ENCODE measurements around the gene CNTNAP4. TPM values are rescaled to one million over a fixed set of nuclear protein-coding genes. Genes with fewer than 3 reads are reported as not detected.

The CNTNAP4 gene
- total RNA-seq, 1 experiment from 2014 or later = not detected

DNA sequence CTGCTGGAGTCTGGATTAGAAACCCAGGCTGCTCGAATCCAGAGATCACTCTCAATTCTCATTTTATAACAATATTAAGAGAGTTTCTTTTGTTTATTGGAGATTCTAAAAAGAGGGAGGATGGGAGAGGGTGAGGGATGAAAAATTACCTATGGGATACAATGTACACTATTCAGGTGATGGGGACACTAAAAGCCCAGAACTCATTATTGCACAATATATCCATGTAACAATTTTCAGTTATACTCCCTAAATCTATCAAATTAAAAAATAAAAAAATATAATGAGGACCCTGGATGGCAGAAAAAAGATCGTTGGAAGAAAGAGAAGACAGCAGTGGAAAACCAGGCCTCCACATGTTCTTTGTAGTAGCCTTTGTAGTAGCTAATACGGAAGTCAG is 100.8 kb downstream of the CNTNAP4 start:
- no peak overlapping the region for H2AK5ac ChIP-seq (ENCODE audit: insufficient read length, low read length)
- H2AFZ ChIP-seq (ENCODE audit: low read length) = no peak overlapping the region
- H3K9me3 Mint-ChIP-seq = peaks cover 0 to 3% of the 10 kb centered on the region in 2 experiments; a peak in 1 of 5 replicates
- H3K9me3 ChIP-seq (ENCODE audit: control insufficient read depth, low read depth, low read length) = no peaks in the 10 kb centered on the region
- no peak overlapping the region for H3K4me2 ChIP-seq (ENCODE audit: insufficient read depth, insufficient read length, low read length)
- no peak overlapping the region for H3K27ac ChIP-seq (ENCODE audit: insufficient read length, low read depth, low read length)
- no peaks in the 10 kb centered on the region; the same call in 1 of the 2 replicates for H3K4me1 ChIP-seq (ENCODE audit: insufficient read depth, low read length)
- no peak overlapping the region for H3K4me3 Mint-ChIP-seq
- H2BK20ac ChIP-seq (ENCODE audit: low read depth, low read length, poor library complexity, severe bottlenecking) = no peak overlapping the region
- no peaks in the 10 kb centered on the region for H3K36me3 Mint-ChIP-seq (ENCODE audit: insufficient read depth in 1 of 3, low read depth in 3 of 3)
- H3K27me3 Mint-ChIP-seq (ENCODE audit: low read depth) = no peaks in the 10 kb centered on the region; the same call in none of the 2 replicates
- no peaks in the 10 kb centered on the region for H3K23me2 ChIP-seq (ENCODE audit: insufficient read length, low read depth, low read length, poor library complexity, severe bottlenecking)
- H3K27ac Mint-ChIP-seq = no peak overlapping the region
- H3K18ac ChIP-seq (ENCODE audit: insufficient read length, low read depth, low read length) = no peak overlapping the region
- H2BK120ac ChIP-seq (ENCODE audit: low read depth, low read length, poor library complexity, severe bottlenecking) = no peak overlapping the region
- H3K79me2 ChIP-seq (ENCODE audit: insufficient read depth, low read length) = no peaks in the 10 kb centered on the region
- no peak overlapping the region for H3K4ac ChIP-seq (ENCODE audit: low read depth, low read length)
- no peak overlapping the region for H2BK12ac ChIP-seq (ENCODE audit: insufficient read length, low read depth, low read length)
- no peaks in the 10 kb centered on the region for H4K20me1 ChIP-seq (ENCODE audit: control insufficient read depth, insufficient read depth, insufficient read length)
- H3K14ac ChIP-seq (ENCODE audit: insufficient read depth, low read length) = no peak overlapping the region
- H3K9ac ChIP-seq (ENCODE audit: extremely low read depth, insufficient read length, low read length) = no peak overlapping the region
- H3K27me3 ChIP-seq (ENCODE audit: insufficient read depth, low read length) = no peaks in the 10 kb centered on the region
- H2BK15ac ChIP-seq (ENCODE audit: low read depth, low read length) = no peak overlapping the region
- H2BK5ac ChIP-seq (ENCODE audit: insufficient read length, low read length) = no peak overlapping the region
- no peak overlapping the region for H4K5ac ChIP-seq (ENCODE audit: insufficient read length, low read depth, low read length)
- no peak overlapping the region for H3K23ac ChIP-seq (ENCODE audit: insufficient read length, low read depth, low read length)
- peaks cover 7 to 10% of the 10 kb centered on the region in 2 experiments for H3K4me1 Mint-ChIP-seq
- H3K79me1 ChIP-seq (ENCODE audit: insufficient read depth, low read depth, low read length, poor library complexity, severe bottlenecking) = no peaks in the 10 kb centered on the region
- DNase-seq = no peak
- H3K56ac ChIP-seq (ENCODE audit: insufficient read length, low read depth, low read length) = no peak overlapping the region
- WGBS (ENCODE audit: extremely low coverage, insufficient read length, low lambda C conversion rate) = no CpG with 5 or more reads among the region's 3 CpGs
- no peak overlapping the region for H4K91ac ChIP-seq (ENCODE audit: insufficient read length, low read depth, low read length)
- H4K8ac ChIP-seq (replicated peaks; ENCODE audit: insufficient read length, low read depth, low read length) = no peak overlapping the region
- TF ChIP-seq, protein P1, sequence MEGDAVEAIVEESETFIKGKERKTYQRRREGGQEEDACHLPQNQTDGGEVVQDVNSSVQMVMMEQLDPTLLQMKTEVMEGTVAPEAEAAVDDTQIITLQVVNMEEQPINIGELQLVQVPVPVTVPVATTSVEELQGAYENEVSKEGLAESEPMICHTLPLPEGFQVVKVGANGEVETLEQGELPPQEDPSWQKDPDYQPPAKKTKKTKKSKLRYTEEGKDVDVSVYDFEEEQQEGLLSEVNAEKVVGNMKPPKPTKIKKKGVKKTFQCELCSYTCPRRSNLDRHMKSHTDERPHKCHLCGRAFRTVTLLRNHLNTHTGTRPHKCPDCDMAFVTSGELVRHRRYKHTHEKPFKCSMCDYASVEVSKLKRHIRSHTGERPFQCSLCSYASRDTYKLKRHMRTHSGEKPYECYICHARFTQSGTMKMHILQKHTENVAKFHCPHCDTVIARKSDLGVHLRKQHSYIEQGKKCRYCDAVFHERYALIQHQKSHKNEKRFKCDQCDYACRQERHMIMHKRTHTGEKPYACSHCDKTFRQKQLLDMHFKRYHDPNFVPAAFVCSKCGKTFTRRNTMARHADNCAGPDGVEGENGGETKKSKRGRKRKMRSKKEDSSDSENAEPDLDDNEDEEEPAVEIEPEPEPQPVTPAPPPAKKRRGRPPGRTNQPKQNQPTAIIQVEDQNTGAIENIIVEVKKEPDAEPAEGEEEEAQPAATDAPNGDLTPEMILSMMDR (conservative IDR thresholded peaks at IDR 0.05) = no peak
- H3T11ph ChIP-seq (ENCODE audit: low read length) = no peak overlapping the region

Measured in H9 (cell line).